Urothelium cell line (cell line): Measurements from ENCODE around the gene RHOBTB1.
"Not testable (repeated sequence)": the region's sequence is repeated elsewhere in the genome, so short reads cannot be mapped to it uniquely, and the experiment has no call there.

Experiments
- DNase-seq: peaks from one replicate; pipeline ENCODE4 v3.0.0; 2011; ENCODE audit warnings: low spot score, mixed read lengths
- FAIRE-seq: peaks from 2 replicates; lab custom pipeline; 2011; peaks lifted over from hg19 to GRCh38; lab: Jason Lieb, UNC

The RHOBTB1 gene

GRCh38 chr10:60910543-60910942 is 33.4 kb downstream of the RHOBTB1 start:
- no peak for FAIRE-seq
- DNase-seq: no peak

GRCh38 chr10:60908896-60909295 is 35.1 kb downstream of the RHOBTB1 start:
- DNase-seq (no peak), FAIRE-seq (no peak)

GRCh38 chr10:60908031-60908430 is 36.0 kb downstream of the RHOBTB1 start:
- no peak for FAIRE-seq
- DNase-seq: no peak

GRCh38 chr10:60907236-60907635 is 36.7 kb downstream of the RHOBTB1 start:
- DNase-seq (no peak), FAIRE-seq (no peak)

GRCh38 chr10:60906825-60907224 is 37.2 kb downstream of the RHOBTB1 start:
- FAIRE-seq, DNase-seq: not testable (repeated sequence)

GRCh38 chr10:60906411-60906810 is 37.6 kb downstream of the RHOBTB1 start:
- DNase-seq: no peak
- FAIRE-seq: no peak

GRCh38 chr10:60905580-60905979 is 38.4 kb downstream of the RHOBTB1 start:
- FAIRE-seq (no peak), DNase-seq (no peak)

GRCh38 chr10:60903096-60903495 is 40.9 kb downstream of the RHOBTB1 start:
- FAIRE-seq (no peak), DNase-seq (no peak)

- DNase-seq (no peak), FAIRE-seq (no peak)
Observed at GRCh38 chr10:60901561-60902235, 42.3 kb downstream of the RHOBTB1 start.

GRCh38 chr10:60899266-60899665 is 44.7 kb downstream of the RHOBTB1 start:
- DNase-seq (no peak), FAIRE-seq (no peak)

GRCh38 chr10:60898321-60898720 is 45.7 kb downstream of the RHOBTB1 start:
- DNase-seq (no peak), FAIRE-seq (peak; percentile 65)

GRCh38 chr10:60896810-60897209 is 47.2 kb downstream of the RHOBTB1 start:
- DNase-seq (no peak), FAIRE-seq (no peak)

- FAIRE-seq: no peak
Observed at GRCh38 chr10:60896033-60896432, 48.0 kb downstream of the RHOBTB1 start.

GRCh38 chr10:60894786-60895185 is 49.2 kb downstream of the RHOBTB1 start:
- DNase-seq: no peak

More at GRCh38 chr10:60896033-60896432, 48.0 kb downstream of the RHOBTB1 start:
- DNase-seq: no peak

GRCh38 chr10:60893231-60893630 is 50.8 kb downstream of the RHOBTB1 start:
- DNase-seq (no peak), FAIRE-seq (no peak)

More at GRCh38 chr10:60894786-60895185, 49.2 kb downstream of the RHOBTB1 start:
- FAIRE-seq: no peak

GRCh38 chr10:60892571-60892970 is 51.4 kb downstream of the RHOBTB1 start:
- peak; percentile 42 for FAIRE-seq

GRCh38 chr10:60890811-60891210 is 53.2 kb downstream of the RHOBTB1 start:
- DNase-seq: no peak
- no peak for FAIRE-seq

More at GRCh38 chr10:60892571-60892970, 51.4 kb downstream of the RHOBTB1 start:
- DNase-seq: no peak

GRCh38 chr10:60883187-60883586 is 60.8 kb downstream of the RHOBTB1 start:
- FAIRE-seq (peak; percentile 56), DNase-seq (peak; percentile 33)

- DNase-seq (no peak), FAIRE-seq (no peak)
Observed at GRCh38 chr10:60878224-60878623, 65.8 kb downstream of the RHOBTB1 start.

- DNase-seq: no peak
- FAIRE-seq: no peak
Observed at GRCh38 chr10:60877777-60878120, 66.2 kb downstream of the RHOBTB1 start.

GRCh38 chr10:60877061-60877776 is 66.8 kb downstream of the RHOBTB1 start:
- DNase-seq (no peak), FAIRE-seq (no peak)

- DNase-seq (no peak), FAIRE-seq (no peak)
Observed at GRCh38 chr10:60873758-60874157, 70.2 kb downstream of the RHOBTB1 start.
